NCI-H2081 (cell line): ENCODE measurements around the gene HOMEZ.
A peak's percentile ranks its signal among the peaks of the same experiment; 100 is the strongest.

Experiments used
- DNase-seq, 2 experiments: peaks; one replicate each; lab custom pipeline; 2025; lab: John Stamatoyannopoulos, UW

The HOMEZ gene

GRCh38 chr14:23307687-23308644 lies 22.0 kb upstream of the HOMEZ start:
- no peak for DNase-seq

DNA sequence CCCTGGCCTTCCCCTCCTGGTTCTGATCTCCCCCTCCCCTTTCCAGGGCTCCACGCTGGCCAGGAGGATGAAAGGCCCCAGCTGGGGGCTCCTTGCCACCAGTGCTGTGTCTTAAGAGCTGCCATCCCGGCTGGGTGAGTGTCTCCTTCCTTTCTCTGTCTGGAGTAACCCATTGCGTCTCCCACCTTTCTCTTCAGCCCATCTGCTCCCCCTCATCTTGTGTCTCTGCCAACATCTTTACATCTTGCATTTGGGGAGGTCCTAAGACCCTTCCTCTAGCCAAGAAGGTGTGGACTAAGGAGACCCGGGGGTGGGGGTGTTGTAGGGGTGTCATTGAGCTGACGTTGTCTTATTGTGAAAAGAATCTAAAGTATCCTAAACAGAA lies 21.2 kb upstream of the HOMEZ start:
- DNase-seq, result no peak

DNA sequence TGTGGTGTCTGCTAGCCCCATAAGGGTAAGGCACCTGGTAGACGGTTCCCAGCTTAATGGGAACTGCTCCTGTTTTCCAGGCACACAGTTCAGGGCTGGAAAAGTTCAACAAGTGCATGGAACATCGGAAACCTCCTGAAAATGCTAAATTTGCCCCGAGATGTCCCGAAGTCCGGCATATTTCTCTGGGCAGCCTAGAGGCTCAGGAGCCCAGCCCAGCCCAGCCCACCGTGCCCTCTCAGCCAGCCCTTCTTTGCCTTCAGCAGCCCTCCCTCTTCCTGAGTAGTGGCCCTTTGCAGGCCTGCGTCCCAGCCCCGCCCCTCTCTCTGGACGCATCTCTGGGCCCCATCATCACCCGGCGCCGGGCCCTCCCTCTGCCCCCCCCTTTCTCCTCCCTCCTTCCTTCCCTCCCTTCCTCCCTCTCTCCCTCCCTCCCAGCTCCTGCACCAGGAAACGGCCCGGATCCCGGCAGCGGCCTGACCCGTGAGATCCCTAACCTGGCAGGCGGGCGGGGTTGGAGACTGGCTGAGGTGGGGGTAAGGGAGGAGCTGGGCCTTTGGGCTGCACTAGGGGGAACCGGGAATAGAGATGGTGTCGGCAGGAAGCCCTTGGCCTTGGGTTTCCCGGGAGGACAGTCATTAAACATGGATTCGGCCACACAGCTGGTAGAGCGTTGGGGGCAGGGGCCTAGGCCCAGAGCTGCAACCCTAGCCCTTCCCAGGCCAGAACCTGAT lies 20.6 kb upstream of the HOMEZ start, which contains the start of gene BCL2L2:
Gene BCL2L2 (plus strand): TSS at position 422 of the 734 bp plus-strand sequence. CDS start 935 bp downstream, outside the sequence.
- DNase-seq, result peak; percentile 88

DNA sequence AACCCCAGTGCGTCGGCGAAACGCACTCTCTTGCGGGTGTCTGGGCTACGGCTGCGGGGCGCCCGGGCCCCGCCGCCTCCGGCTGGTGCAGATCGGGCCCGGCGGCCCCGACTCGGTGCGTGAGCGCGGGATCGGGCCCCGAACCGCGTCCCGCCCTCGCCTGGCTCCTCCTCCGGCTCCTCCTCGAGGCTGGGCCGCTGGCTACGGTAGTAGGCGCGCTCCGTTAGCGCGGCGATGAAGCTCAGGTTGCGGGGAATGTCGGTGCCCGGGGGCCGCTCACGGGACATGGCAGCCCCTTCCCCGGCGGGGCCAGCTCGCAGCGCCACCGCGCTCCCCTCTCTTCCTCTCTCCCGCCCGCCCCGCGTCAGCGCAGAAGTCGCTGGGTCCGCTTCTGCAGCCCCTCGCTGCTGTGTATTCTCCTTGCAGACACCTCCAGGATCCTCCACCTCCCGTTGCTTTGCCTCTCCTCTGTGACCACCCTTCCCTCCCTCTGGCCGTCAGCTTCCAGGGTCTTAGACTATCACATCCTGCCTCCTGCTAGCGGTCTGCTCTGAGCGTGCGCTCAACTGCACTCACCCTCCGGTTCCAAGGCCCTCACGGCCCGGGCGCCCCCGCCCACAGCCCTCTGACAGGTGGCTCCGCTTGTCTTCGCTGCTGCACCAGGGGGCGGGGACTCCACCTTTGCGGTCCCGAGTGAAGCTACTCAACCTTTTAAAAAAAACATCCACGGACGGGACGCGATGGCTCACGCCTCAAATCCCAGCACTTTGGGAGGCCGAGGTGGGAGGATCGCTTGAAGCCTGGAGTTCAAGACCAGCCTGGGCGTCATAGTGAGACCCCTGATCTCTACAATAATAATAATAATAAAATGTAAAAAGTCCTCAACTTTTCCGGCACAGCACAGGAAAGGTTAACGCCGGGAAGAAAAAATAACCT lies 16.6 kb upstream of the HOMEZ start, which contains the start of gene PPP1R3E:
Gene PPP1R3E (minus strand): TSS at position 570 of the 936 bp plus-strand sequence. CDS start 283 bp downstream, at position 287.
- DNase-seq, result peak; percentile 59 to 81

GRCh38 chr14:23301969-23302289 lies 16.0 kb upstream of the HOMEZ start:
- no peak for DNase-seq

- peak; percentile 97 to 98 for DNase-seq
Measured at GRCh38 chr14:23301288-23301968, 15.5 kb upstream of the HOMEZ start.

DNA sequence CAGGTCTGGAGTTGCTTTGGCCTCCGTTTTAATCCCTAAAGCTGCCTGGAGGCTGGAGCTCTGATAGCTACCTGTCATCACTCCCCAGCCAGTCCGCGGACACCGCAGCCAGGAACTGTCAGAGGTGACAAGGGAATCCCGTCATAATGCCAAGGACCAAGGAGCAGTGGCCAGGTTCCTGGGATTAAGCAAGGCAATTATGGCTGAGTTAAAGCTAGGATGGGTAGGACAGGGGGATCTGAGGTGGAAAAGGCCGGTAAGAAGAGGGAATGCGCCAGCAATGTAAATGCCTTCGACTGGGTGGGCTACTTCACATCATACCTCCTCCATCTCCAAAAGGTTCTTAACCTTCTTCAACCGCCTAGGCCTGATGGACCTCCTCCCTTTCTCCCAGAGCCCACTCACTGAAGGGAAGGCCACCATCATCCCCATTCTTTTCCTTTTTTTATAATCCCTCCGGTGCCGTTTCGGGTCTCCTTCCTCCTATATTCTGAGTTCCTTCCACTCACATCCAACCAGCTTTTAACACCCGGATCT lies 14.8 kb upstream of the HOMEZ start:
- peak; percentile 2 to 30 for DNase-seq

DNA sequence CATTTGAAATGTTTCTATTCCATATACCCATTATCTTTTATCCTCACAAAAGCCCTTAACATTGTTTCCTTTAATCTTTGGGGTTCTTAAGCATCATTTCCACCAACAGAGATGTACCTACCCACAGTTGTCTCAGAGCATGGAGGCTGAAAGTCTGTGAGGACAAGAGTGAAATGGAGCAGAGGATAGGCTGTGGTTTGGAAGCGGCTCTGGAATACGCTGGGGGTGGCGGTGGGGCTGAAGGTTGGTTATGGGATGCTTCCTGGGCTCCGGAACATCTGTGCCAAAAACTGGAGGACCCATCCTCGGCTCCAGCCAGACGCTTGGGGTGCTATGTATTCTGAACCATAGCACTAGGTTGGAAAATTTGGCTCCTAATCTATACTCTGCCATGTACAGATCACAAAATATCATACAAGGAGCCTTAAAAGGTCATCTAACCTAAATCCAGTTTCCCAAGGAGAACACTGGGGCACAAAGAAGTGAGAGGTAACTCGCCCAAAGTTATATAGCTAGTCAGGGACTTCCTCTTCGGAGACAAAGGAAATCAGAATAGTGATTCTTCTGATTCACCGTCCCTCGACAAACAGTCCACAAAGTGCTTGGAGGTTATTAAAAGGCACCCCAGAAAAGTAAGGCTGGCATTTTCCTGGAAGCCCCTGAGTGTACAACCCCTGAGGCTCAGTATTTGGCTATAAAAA lies 14.2 kb upstream of the HOMEZ start:
- DNase-seq, result no peak

- peak; percentile 20 to 58 for DNase-seq
Measured at GRCh38 chr14:23299211-23299957, 13.5 kb upstream of the HOMEZ start.

- no peak for DNase-seq
Measured at GRCh38 chr14:23297611-23298277, 11.8 kb upstream of the HOMEZ start.

GRCh38 chr14:23297096-23297495 lies 11.2 kb upstream of the HOMEZ start:
- no peak for DNase-seq

DNA sequence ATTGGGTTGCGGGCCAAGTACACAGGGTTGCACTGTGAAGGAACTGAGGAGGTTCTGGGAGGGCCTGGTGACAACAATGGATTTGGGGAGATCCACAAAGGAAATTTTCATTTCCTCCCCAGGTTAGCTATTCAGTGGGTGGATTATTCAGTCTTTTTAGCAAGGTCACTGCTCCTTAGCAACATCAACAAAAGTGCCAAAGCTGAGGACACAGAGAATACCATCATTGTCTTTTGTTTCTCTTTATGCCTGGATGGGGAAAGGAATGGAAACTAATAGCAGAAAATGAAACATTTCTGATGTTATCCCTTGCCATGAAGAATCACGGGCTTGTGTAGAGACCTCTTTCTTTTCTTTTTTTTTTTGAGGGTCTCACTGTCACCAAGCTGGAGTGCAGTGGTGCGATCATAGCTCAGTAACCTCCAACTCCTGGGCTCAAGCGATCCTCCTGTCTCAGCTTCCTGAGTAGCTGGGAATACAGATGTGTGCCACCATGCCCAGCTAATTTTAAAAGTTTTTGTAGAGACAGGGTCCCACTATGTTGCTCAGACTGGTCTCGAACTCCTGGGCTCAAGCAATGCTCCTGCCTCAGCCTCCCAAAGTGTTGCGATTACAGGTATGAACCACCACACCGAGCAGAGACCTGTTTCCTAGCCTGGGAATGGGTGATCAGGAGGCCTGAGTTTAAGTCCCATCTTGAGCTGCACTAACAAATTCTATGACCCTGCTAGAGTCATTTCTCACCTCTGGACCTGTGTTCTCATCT lies 10.3 kb upstream of the HOMEZ start:
- DNase-seq, result no peak

- peak; percentile 53 to 61 for DNase-seq
Measured at GRCh38 chr14:23294734-23295561, 9.0 kb upstream of the HOMEZ start.

DNA sequence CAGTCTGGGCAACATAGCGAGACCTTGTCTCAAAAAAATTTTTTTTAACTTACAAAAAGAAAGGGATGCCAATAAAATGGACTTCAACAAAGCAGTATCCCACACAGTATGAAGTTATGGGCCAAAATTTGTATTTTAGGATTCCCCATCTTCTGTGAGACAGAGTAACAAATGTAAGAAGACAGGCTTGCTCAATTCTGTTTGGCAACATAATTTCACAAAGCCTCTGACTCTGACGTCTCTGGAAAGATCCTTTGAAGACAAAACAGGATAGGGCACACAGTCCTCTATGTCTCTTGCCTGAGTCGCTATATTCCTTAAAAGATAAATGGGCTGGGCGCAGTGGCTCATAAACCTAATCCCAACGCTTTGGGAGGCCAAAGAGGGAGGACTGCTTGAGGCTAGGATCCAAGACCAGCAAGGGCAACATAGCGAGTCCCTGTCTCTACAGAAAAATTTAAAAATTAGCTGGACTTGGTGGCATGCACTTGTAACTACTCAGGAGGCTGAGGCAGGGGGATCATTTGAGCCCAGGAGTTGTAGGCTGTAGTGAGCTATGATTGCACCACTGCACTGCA lies 1.1 kb upstream of the HOMEZ start:
- DNase-seq, result no peak

DNA sequence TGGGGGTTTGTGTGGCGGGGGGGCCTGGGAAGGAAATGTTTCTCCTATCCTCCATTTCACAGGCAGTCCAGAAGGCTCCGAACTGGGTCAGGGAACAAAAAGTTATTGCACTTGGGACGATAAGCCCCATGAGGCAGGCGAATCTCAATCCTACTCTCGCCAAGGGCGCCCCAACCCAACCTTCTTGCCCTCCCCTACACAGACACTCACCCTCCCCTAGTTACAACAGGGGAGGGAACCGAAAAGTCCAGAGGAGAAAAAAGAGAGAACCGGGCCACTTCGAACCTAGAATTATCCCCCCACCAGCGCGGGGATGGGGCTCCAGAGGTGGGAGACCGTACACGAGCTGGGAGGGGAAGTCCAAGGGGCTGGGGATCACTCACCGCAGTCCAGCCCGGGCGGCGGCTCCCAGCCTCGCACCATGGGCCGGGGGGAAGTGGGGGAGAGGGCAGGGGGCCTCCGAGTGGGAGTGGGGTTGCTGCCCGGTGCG lies 357 bp downstream of the HOMEZ start:
- DNase-seq, result no peak

DNA sequence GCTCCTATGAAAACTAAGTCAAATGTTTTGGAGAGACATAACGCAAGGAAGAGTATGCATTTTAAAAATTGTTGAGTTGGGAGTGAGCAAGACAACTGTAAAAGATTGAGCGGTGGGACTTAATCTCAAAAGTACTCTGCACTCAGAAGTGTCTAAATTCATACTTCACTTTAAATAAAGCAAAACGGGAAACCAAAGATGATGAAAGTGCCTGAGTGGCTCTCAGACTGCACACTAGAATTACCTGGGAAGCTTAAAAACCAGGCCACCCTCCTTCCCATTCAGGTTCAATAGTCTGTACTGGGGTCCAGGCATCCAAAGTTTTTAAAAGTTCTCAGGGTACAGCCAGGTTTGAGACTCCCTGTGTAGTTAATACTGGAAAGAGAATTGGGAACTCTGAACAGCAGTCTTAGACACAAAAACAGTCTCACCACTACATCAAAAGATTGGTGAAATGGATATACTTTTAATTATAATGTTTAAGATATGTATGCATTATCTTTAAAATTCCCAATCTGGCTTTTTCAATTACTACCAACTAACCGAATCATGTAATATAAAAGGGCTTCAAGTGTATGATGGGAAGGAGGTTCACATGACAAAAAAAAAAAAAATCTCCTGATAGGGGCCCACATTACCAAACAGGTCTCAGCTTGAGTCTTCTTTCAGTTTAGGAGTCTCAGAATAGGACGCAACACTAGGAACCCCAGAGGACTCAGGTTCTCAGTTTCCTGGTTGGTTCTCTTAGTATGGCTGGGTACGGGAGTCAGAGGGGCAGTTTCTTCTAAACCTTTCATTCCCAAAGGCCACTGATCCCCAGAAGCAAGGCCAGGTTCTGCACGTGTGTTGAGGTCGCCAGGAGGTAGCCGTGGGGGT lies 1.0 kb downstream of the HOMEZ start:
- DNase-seq, result peak in 1 of 2 experiments; percentile 26
